Neural cell (in vitro differentiated cells): ENCODE results near the gene KLF18. TPM values are rescaled to one million over a fixed set of nuclear protein-coding genes. Genes with fewer than 3 reads are reported as not detected.

Source experiments
- H2AFZ ChIP-seq: fragments of 200-600, 300-800 bp; sonication (generic), shearing (Covaris generic); 2 replicates; pipeline ENCODE4 v1.6.0; 2014; ENCODE audit warnings: low read depth, mild to moderate bottlenecking, antibody characterized with exemption, low read length, moderate library complexity
- H3F3A ChIP-seq: fragments of 200-600 bp; shearing (Covaris generic); 2 replicates; pipeline ENCODE4 v1.6.1; 2016; ENCODE audit warnings: mild to moderate bottlenecking, moderate library complexity, mixed read lengths, antibody characterized with exemption, low read length; ENCODE audit not compliant: insufficient read depth, poor library complexity, severe bottlenecking
- H3K27ac ChIP-seq: fragments of 200-600, 300-800 bp; sonication (generic), shearing (Covaris generic); 2 replicates; pipeline ENCODE4 v1.5.1; 2014; ENCODE audit warnings: mild to moderate bottlenecking, low read length, moderate library complexity
- H3K27me3 ChIP-seq: fragments of 300-800, 200-600 bp; sonication (generic), shearing (Covaris generic); 2 replicates; pipeline ENCODE4 v1.6.0; 2014; ENCODE audit warnings: mild to moderate bottlenecking, low read depth, low read length, moderate library complexity; ENCODE audit not compliant: insufficient read depth
- H3K36me3 ChIP-seq: fragments of 300-800, 200-600 bp; sonication (generic), shearing (Covaris generic); 2 replicates; pipeline ENCODE4 v1.5.1; 2014; ENCODE audit warnings: mild to moderate bottlenecking, antibody characterized with exemption, low read length, moderate library complexity; ENCODE audit not compliant: insufficient read depth
- H3K4me2 ChIP-seq: fragments of 300-800, 200-600 bp; sonication (generic), shearing (Covaris generic); 2 replicates; pipeline ENCODE4 v1.6.0; 2014; ENCODE audit warnings: mild to moderate bottlenecking, low read length
- H3K4me3 ChIP-seq: fragments of 300-800, 200-600 bp; sonication (generic), shearing (Covaris generic); 2 replicates; pipeline ENCODE4 v1.5.1; 2014; ENCODE audit warnings: mild to moderate bottlenecking, low read length, moderate library complexity
- H3K79me2 ChIP-seq: fragments of 200-600 bp; shearing (Covaris generic); replicated peaks from 2 replicates; pipeline ENCODE4 v1.6.0; 2014; ENCODE audit warnings: mild to moderate bottlenecking, low read length, moderate library complexity; ENCODE audit not compliant: insufficient read depth
- H3K9ac ChIP-seq: fragments of 300-800, 200-600 bp; sonication (generic), shearing (Covaris generic); 2 replicates; pipeline ENCODE4 v1.6.1; 2016; ENCODE audit warnings: mild to moderate bottlenecking, low read length, mixed read lengths
- H3K9me2 ChIP-seq: fragments of 200-600 bp; shearing (Covaris generic); 2 replicates; pipeline ENCODE4 v1.6.1; 2016; ENCODE audit warnings: mild to moderate bottlenecking, low read length, mixed read lengths; ENCODE audit not compliant: insufficient read depth
- H3K9me3 ChIP-seq: fragments of 200-600, 300-800 bp; sonication (generic), shearing (Covaris generic); 2 replicates; pipeline ENCODE4 v1.6.1; 2016; ENCODE audit warnings: mild to moderate bottlenecking, mixed run types, low read length, moderate library complexity, mixed read lengths
- H4K20me1 ChIP-seq: fragments of 200-600 bp; shearing (Covaris generic); 2 replicates; pipeline ENCODE4 v1.6.1; 2016; ENCODE audit warnings: mild to moderate bottlenecking, mixed run types; ENCODE audit not compliant: insufficient read depth
- EP300 ChIP-seq: fragments of 450-650 bp; conservative IDR thresholded peaks from 2 replicates; pipeline ENCODE4 v1.6.1; 2014; ENCODE audit warnings: antibody characterized with exemption, mild to moderate bottlenecking, moderate library complexity; ENCODE audit not compliant: poor library complexity, severe bottlenecking
- EZH2 ChIP-seq: fragments of 200-600, 300-800 bp; shearing (Covaris generic), sonication (generic); IDR thresholded peaks from 2 replicates; pipeline ENCODE4 v1.6.1; 2014; ENCODE audit warnings: antibody characterized with exemption, low read length, borderline replicate concordance, mild to moderate bottlenecking; ENCODE audit not compliant: insufficient read depth, poor library complexity, severe bottlenecking
- MXI1 ChIP-seq: fragments of 450-650 bp; conservative IDR thresholded peaks from 2 replicates; pipeline ENCODE4 v1.6.1; 2014; ENCODE audit warnings: antibody characterized with exemption, mild to moderate bottlenecking; ENCODE audit not compliant: poor library complexity, severe bottlenecking
- POLR2AphosphoS5 ChIP-seq: IDR thresholded peaks from 2 replicates; pipeline ENCODE4 v1.6.1; 2012
- RAD21 ChIP-seq: fragments of 450-650 bp; conservative IDR thresholded peaks from 2 replicates; pipeline ENCODE4 v1.6.1; 2014; ENCODE audit warnings: antibody characterized with exemption, mild to moderate bottlenecking, moderate library complexity
- SMC3 ChIP-seq: fragments of 450-650 bp; conservative IDR thresholded peaks from 2 replicates; pipeline ENCODE4 v1.6.1; 2014; ENCODE audit warnings: antibody characterized with exemption, mild to moderate bottlenecking, moderate library complexity; ENCODE audit not compliant: poor library complexity
- polyA plus RNA-seq: library from polyadenylated mRNA; depleted of rRNA; stranded (reverse); fragments of >200 nt; gene quantifications from 2 replicates; pipeline ENCODE4 v1.2.3, GENCODE V29; 2014
- TF ChIP-seq, protein P1 (sequence below): fragments of 450-650 bp; IDR thresholded peaks from 2 replicates; pipeline ENCODE4 v1.5.1; 2014; ENCODE audit warnings: antibody characterized with exemption, mild to moderate bottlenecking, moderate library complexity; ENCODE audit not compliant: poor library complexity, severe bottlenecking
- TF ChIP-seq, protein P2 (sequence below): IDR thresholded peaks from 2 replicates; pipeline ENCODE4 v1.6.1; 2012; ENCODE audit warnings: borderline replicate concordance

The KLF18 gene
- polyA plus RNA-seq, 1 donor from 2014 or later, result not detected

DNA sequence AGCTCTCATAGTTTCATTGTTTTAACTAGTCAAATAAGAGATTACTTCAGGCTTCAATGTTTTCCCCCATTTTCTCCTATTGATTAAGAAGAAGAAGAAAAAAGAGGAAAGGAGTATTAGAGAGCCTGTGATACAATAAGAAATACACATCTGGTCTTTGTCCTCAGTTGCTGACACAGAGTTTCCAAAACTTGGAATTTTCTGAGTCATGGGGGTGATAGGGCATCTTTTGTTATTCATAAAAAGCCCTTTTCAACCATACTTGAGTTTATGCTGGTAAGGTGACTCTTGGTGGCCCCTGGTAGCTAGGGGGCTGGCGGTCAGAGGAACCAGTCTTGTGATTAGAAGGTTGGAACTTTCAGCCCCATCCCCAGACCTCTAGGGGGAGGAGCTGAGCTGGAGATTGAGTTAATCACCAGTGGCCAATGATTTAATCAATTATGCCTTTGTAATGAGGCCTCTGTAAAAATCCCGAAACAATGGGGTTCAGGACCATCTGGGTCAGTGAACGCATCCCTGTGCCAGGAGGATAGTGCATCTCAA, 28.9 kb upstream of the KLF18 start:
- no peak overlapping the region for H3K27ac ChIP-seq
- H2AFZ ChIP-seq, result no peak overlapping the region
- H3K79me2 ChIP-seq, result no peaks in the 10 kb centered on the region
- no peak overlapping the region for H3K9ac ChIP-seq
- H3K4me3 ChIP-seq, result no peak overlapping the region
- H3K36me3 ChIP-seq, result no peaks in the 10 kb centered on the region
- H3K9me3 ChIP-seq, result peaks cover 4% of the 10 kb centered on the region
- H4K20me1 ChIP-seq, result no peaks in the 10 kb centered on the region
- no peak overlapping the region for H3K4me2 ChIP-seq
- no peaks in the 10 kb centered on the region for H3K9me2 ChIP-seq
- H3F3A ChIP-seq, result no peaks in the 10 kb centered on the region
- no peak for TF ChIP-seq EP300
- TF ChIP-seq POLR2AphosphoS5, result no peak
- TF ChIP-seq MXI1, result no peak
- TF ChIP-seq, protein P1, sequence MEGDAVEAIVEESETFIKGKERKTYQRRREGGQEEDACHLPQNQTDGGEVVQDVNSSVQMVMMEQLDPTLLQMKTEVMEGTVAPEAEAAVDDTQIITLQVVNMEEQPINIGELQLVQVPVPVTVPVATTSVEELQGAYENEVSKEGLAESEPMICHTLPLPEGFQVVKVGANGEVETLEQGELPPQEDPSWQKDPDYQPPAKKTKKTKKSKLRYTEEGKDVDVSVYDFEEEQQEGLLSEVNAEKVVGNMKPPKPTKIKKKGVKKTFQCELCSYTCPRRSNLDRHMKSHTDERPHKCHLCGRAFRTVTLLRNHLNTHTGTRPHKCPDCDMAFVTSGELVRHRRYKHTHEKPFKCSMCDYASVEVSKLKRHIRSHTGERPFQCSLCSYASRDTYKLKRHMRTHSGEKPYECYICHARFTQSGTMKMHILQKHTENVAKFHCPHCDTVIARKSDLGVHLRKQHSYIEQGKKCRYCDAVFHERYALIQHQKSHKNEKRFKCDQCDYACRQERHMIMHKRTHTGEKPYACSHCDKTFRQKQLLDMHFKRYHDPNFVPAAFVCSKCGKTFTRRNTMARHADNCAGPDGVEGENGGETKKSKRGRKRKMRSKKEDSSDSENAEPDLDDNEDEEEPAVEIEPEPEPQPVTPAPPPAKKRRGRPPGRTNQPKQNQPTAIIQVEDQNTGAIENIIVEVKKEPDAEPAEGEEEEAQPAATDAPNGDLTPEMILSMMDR, result no peak
- no peak for TF ChIP-seq RAD21
- TF ChIP-seq, protein P2, sequence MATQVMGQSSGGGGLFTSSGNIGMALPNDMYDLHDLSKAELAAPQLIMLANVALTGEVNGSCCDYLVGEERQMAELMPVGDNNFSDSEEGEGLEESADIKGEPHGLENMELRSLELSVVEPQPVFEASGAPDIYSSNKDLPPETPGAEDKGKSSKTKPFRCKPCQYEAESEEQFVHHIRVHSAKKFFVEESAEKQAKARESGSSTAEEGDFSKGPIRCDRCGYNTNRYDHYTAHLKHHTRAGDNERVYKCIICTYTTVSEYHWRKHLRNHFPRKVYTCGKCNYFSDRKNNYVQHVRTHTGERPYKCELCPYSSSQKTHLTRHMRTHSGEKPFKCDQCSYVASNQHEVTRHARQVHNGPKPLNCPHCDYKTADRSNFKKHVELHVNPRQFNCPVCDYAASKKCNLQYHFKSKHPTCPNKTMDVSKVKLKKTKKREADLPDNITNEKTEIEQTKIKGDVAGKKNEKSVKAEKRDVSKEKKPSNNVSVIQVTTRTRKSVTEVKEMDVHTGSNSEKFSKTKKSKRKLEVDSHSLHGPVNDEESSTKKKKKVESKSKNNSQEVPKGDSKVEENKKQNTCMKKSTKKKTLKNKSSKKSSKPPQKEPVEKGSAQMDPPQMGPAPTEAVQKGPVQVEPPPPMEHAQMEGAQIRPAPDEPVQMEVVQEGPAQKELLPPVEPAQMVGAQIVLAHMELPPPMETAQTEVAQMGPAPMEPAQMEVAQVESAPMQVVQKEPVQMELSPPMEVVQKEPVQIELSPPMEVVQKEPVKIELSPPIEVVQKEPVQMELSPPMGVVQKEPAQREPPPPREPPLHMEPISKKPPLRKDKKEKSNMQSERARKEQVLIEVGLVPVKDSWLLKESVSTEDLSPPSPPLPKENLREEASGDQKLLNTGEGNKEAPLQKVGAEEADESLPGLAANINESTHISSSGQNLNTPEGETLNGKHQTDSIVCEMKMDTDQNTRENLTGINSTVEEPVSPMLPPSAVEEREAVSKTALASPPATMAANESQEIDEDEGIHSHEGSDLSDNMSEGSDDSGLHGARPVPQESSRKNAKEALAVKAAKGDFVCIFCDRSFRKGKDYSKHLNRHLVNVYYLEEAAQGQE, result no peak
- no peak for TF ChIP-seq SMC3
- TF ChIP-seq EZH2, result no peak
- H3K27me3 ChIP-seq, result no peaks in the 10 kb centered on the region

DNA sequence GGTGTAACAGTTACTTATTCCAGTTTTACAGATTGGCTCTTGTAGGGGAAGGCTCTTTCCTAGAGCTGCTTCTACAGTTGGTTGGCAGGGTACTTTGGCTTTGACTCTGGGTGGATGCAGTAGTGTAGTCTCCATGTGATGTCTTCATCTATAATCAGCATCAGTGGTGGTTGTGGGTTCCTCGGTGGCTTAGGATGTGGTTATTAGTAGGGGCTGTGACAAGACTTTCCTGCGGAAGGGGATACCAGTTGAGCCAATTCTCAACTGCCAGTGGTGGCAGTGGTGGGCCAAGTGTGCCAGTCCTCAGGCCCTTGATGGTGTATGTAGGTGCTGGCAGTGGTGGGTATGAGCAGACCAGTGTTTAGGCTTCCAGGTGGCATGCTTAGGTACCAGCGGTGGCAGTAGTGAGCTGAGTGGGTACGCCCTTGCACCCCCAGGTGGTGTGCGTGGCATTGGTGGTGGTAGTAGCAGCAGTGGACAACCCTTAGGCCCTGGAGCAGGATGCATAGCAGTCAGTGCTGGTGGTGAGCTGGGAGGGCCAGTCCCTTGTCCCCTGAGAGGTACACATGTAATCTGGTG, 27.2 kb upstream of the KLF18 start:
- no peaks in the 10 kb centered on the region for H3F3A ChIP-seq
- H3K9ac ChIP-seq, result no peak overlapping the region
- no peaks in the 10 kb centered on the region for H3K79me2 ChIP-seq
- TF ChIP-seq RAD21, result no peak
- no peak for TF ChIP-seq EP300
- TF ChIP-seq SMC3, result no peak
- no peak for TF ChIP-seq EZH2
- no peak for TF ChIP-seq MXI1
- no peaks in the 10 kb centered on the region for H3K27me3 ChIP-seq
- no peaks in the 10 kb centered on the region for H3K36me3 ChIP-seq
- H2AFZ ChIP-seq, result no peak overlapping the region
- no peak overlapping the region for H3K4me3 ChIP-seq
- H3K9me2 ChIP-seq, result no peaks in the 10 kb centered on the region
- H4K20me1 ChIP-seq, result no peaks in the 10 kb centered on the region
- no peaks in the 10 kb centered on the region for H3K9me3 ChIP-seq
- H3K4me2 ChIP-seq, result no peak overlapping the region
- no peak overlapping the region for H3K27ac ChIP-seq
